Heart right ventricle (tissue), 16 donors: ENCODE measurements around the gene EIF2B5. TPM values are rescaled to one million over a fixed set of nuclear protein-coding genes. Genes with fewer than 3 reads are reported as not detected.
"Not testable (repeated sequence)": the region's sequence is repeated elsewhere in the genome, so short reads cannot be mapped to it uniquely, and the experiment has no call there.

ENCODE experiments used
- ATAC-seq, 8 donors: fragments of 200-7000 bp; cut with Tn5 transposase; one replicate each; pipeline ENCODE4 v1.9.1; 2020; ENCODE audit warnings: mild to moderate bottlenecking in 8 of 8, moderate library complexity in 8 of 8, moderate number of reproducible peaks in 1 of 8
- DNase-seq, 2 donors: peaks; one replicate each; pipeline ENCODE4 v3.0.0-alpha.2; 2020
- H3K27ac ChIP-seq, 10 donors: fragments of 200-600 bp; sonication (generic) in 2 of 10; one replicate each; pipeline versions ENCODE4 v1.5.0 to v1.8.0; 2020 to 2022; ENCODE audit warnings: mild to moderate bottlenecking in 3 of 10
- H3K27me3 ChIP-seq, 7 donors: fragments of 200-600 bp; one replicate each; pipeline ENCODE4 v1.8.0; 2021 to 2022; ENCODE audit warnings: mild to moderate bottlenecking in 2 of 7
- H3K36me3 ChIP-seq, 9 donors: fragments of 200-600 bp; sonication (generic) in 1 of 9; one replicate each; pipeline versions ENCODE4 v1.5.0 to v1.8.0; 2020 to 2022; ENCODE audit warnings: mild to moderate bottlenecking in 2 of 9
- H3K4me1 ChIP-seq, 9 donors: fragments of 200-600 bp; sonication (generic) in 1 of 9; one replicate each; pipeline versions ENCODE4 v1.5.0 to v1.8.0; 2020 to 2022; ENCODE audit warnings: mild to moderate bottlenecking in 4 of 9
- H3K4me3 ChIP-seq, 10 donors: fragments of 200-600 bp; sonication (generic) in 2 of 10; one replicate each; pipeline versions ENCODE4 v1.5.0 to v1.8.0; 2020 to 2022; ENCODE audit warnings: mild to moderate bottlenecking in 7 of 10, moderate library complexity in 2 of 10
- H3K9me3 ChIP-seq, 11 donors: fragments of 200-600 bp in 10 of 11; sonication (generic) in 2 of 11; one replicate each; pipeline versions ENCODE4 v1.5.0 to v1.8.0; 2013 to 2022; ENCODE audit warnings: mild to moderate bottlenecking in 2 of 11, control low read depth in 1 of 11, moderate library complexity in 1 of 11
- CTCF ChIP-seq, 9 donors: fragments of 200-600 bp; sonication (generic) in 2 of 9; IDR thresholded peaks; one replicate each; pipeline versions ENCODE4 v1.5.0 to v1.8.0; 2021 to 2022; ENCODE audit warnings: antibody characterized with exemption in 9 of 9, mild to moderate bottlenecking in 5 of 9, moderate library complexity in 1 of 9
- WGBS, 2 donors: extraction: QIAGEN DNeasy Blood & Tissue Kit; methylation state at CpG; one replicate each; pipeline ENCODE4 v1.1.7; 2013; ENCODE audit warnings: inconsistent platforms in 1 of 2; 5-methylcytosine and 5-hydroxymethylcytosine counted together
- intact Hi-C, 10 donors: fragments of 100-400 bp; cut with DNase I; formaldehyde crosslinking; loops; one replicate each; pipeline versions ENCODE4 v1.11.1 to v1.14.2; 2022
- polyA plus RNA-seq, 2 donors: library from polyadenylated mRNA; stranded (reverse); fragments of 200-250 nt; gene quantifications; one replicate each; pipeline ENCODE4 v1.2.3, GENCODE V29; 2013
- total RNA-seq, 10 donors: library from RNA; stranded (reverse); fragmentation: NEBNext Ultra II Directional in 3 of 10; extraction: Animal tissue kit (Norgen Biotek cat#: 25700) in 3 of 10; gene quantifications; one replicate each; pipeline versions ENCODE4 v1.2.1 to v1.2.4, GENCODE V29; 2021 to 2023
- donor health status: Arrhythmogenic right ventricular cardiomyopathy.
- donor health status: ischemic (EF 13 %, LVEDD 7.1; RV severe dilation, severe dysfunction).
- donor health status: healthy with polysubstance abuse.
- donor health status: DM: no; HTN: yes; CAD: no.
- donor health status: DM: no; HTN: no; CAD: no.
- donor health status: ischemic (EF 25% LVEDD 6.9; RV normal size, moderate dysfunction).
- donor health status: ischemic (EF 25% LVEDD 5.7; RV mildly dilated, moderate dysfunction).
- donor health status: healthy.
- donor health status: DM: yes; HTN: yes; CAD: no.
- donor health status: Ischemic cardiomyopathy.
- donor health status: ischemic (EF 35%, LVEDD 5.7; RV mildly dilated, moderate dysfunction).
- donor health status: nonischemic (EF 11% LVEDD 7.7; RV severe dilation, severe dysfunction).
- donor health status: DM: yes; HTN: yes; CAD: no.
- donor health status: PGD.
- donor health status: ischemic (EF 29% LVEDD 5.4; RV normal size, mild dysfunction).
- donor health status: nonischemic (EF 23%, LVEDD 6.1; RV moderate dilation, normal function).

EIF2B5 gene
- total and polyA plus RNA-seq, 12 donors: 26.8 to 44.6 (median 31.6) TPM

DNA sequence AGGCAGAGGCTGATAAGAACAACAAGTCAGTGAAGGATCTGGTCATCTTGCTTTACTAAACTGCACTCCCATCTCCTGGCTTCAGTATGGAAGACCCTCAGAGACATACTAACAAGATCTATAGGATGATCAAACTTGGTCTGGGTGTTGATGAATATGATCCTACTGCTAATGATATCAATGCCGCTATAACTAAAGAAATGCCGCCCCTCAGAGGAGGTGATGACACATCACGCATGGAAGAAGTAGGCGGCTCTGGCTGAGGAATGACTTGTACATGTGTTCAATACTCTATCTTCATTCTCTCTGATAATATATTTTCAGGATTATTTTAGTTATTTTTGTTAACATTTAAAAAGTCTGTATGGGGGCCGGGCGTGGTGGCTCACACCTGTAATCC, 17.5 kb upstream of the EIF2B5 start:
- H3K4me3 ChIP-seq: no peak overlapping the region
- no peak overlapping the region for H3K27ac ChIP-seq
- TF ChIP-seq CTCF (IDR thresholded peaks at IDR 0.05): no peak
- H3K9me3 ChIP-seq: no peaks in the 10 kb centered on the region
- H3K4me1 ChIP-seq: no peaks in the 10 kb centered on the region
- WGBS, 2 donors: 87 to 90% methylated on average over 6 of the region's 6 CpGs
- H3K36me3 ChIP-seq: no peaks in the 10 kb centered on the region
- intact Hi-C loops: no loop called here
- peaks cover 0 to 3% (median 0%) of the 10 kb centered on the region in 7 donors for H3K27me3 ChIP-seq
- no peak for ATAC-seq
- no peak for DNase-seq

- H3K9me3 ChIP-seq, ATAC-seq, intact Hi-C loops, H3K4me3 ChIP-seq, H3K27me3 ChIP-seq, H3K27ac ChIP-seq, H3K36me3 ChIP-seq, H3K4me1 ChIP-seq, DNase-seq: not testable (repeated sequence)
- 92 to 96% methylated on average over 8 of the region's 8 CpGs for WGBS, 2 donors
These were observed 14.1 kb upstream of the EIF2B5 start for GRCh38 chr3:184121031-184121430.

DNA sequence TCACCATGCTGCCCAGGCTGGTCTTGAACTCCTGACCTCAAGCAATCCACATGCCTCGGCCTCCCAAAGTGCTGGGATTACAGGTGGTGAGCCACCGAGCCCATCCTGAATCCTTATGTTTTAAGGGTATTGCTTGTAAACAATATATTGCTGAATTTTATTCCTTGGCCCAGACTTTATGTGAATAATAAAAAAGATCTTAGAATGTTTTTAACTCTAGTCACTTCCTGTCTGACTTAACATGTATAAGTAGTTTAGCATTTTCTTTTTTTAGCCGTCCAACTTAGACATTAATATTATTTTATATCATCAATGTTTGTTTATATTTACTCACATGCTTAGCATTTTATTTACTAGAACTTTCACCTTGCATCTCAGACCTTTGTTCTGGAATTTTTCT, 9.2 kb upstream of the EIF2B5 start:
- DNase-seq: no peak
- no peak for ATAC-seq
- intact Hi-C loops: no loop called here
- no peak for TF ChIP-seq CTCF (IDR thresholded peaks at IDR 0.05)
- WGBS, 2 donors: 77 to 79% methylated on average over 3 of the region's 3 CpGs
- Histone ChIP-seq H3K27me3 (no peaks in the 10 kb centered on the region), H3K4me1 (no peaks in the 10 kb centered on the region), H3K36me3 (no peaks in the 10 kb centered on the region), H3K4me3 (no peak overlapping the region), H3K9me3 (no peaks in the 10 kb centered on the region), H3K27ac (no peak overlapping the region)

GRCh38 chr3:184129012-184129411, 6.1 kb upstream of the EIF2B5 start:
- H3K27me3 ChIP-seq: no peaks in the 10 kb centered on the region
- 22 to 38% methylated on average over 2 of the region's 2 CpGs for WGBS, 2 donors
- peaks cover 0 to 7% (median 5%) of the 10 kb centered on the region in 9 donors for H3K4me1 ChIP-seq
- no peak overlapping the region for H3K27ac ChIP-seq
- ATAC-seq (no peak), DNase-seq (no peak)
- intact Hi-C loops: no loop called here
- H3K9me3 ChIP-seq: no peaks in the 10 kb centered on the region
- no peak overlapping the region for H3K4me3 ChIP-seq
- no peaks in the 10 kb centered on the region for H3K36me3 ChIP-seq
- peak in 4 of 9 donors; percentile 29 to 39 (median 33) for TF ChIP-seq CTCF (IDR thresholded peaks at IDR 0.05)

DNA sequence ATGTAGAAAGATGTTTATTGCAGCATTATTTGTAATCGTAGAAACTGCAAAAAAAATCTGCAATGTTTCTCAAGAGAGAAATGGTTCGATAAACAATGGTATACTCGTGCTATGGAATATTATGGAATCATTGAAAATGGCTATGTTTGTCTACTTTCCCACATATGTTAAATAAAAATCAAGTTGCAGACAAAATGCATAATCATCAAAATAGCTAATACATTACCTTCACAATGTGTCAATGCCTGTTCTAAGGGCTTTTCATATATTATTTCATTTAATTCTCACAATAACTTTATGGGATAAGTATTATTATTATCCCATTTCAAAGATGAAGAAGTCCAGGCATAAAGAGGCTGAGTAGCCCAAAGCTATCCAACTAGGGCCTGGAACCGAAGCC, 2.2 kb upstream of the EIF2B5 start:
- Histone ChIP-seq H3K36me3 (peaks cover 0 to 12% (median 0%) of the 10 kb centered on the region in 9 donors), H3K4me3 (no peak overlapping the region), H3K27ac (no peak overlapping the region), H3K9me3 (no peaks in the 10 kb centered on the region), H3K27me3 (no peaks in the 10 kb centered on the region), H3K4me1 (peaks cover 4 to 28% (median 22%) of the 10 kb centered on the region in 9 donors)
- TF ChIP-seq CTCF (IDR thresholded peaks at IDR 0.05): no peak
- DNase-seq (no peak), ATAC-seq (no peak)
- WGBS, 2 donors: 93 to 96% methylated on average over 4 of the region's 4 CpGs
- intact Hi-C loops: loop anchor here in 5 of 10 donors (5.0 to 10.0 kb wide), 4 partner anchors 116 to 248 kb away; partner anchors contain the start of genes ABCC5 (in 3 of the 5) and PARL (in 2 of the 5)
